HG03060 (cell line): ENCODE measurements around the gene SF3B1.
"Not testable (repeated sequence)": the region's sequence is repeated elsewhere in the genome, so short reads cannot be mapped to it uniquely, and the experiment has no call there.

Source experiments
- ATAC-seq: cut with Tn5 transposase; IDR thresholded peaks from one replicate; pipeline ENCODE4 v1.9.1; 2021; ENCODE audit warnings: low read depth, moderate number of reproducible peaks; ENCODE audit not compliant: unreplicated experiment

Gene SF3B1

DNA sequence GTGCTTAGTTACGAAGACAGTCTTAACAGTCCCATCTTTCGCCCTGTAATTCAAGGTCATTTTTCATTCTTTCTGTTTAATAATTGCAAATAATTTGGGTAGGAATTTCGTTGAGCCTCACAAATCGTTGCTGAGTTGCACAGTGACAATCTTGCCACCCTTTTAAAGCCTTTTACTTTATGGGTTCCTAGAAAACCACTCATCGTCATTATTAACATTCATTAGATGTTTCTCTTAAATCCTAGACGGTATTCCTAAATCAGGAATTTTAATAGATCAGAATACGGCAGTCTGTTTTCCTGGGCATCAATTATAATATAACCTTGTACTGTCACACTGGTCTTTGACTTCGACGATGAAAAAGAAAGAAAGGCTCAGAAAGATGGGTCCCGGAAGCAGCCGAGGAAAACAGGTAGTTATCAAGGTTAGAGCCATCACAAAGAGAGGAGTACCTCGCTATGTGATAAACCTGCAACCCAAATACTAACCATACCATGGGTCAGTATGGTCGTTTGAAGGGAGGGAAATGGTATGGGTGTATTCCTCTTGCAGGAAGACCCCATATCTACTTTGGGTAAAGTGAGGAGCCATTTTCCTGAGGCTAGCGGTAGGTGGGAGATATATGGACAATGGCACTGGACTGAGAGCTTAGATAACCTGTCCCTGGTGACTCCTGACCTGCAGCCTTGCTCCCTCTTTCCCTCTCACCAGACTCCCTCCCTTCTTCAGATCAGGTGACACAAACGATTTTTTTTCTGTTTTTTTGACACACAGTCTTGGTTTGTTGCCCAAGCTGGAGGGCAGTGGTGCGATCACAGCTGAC is 981 bp upstream of the SF3B1 start:
- ATAC-seq: no peak

DNA sequence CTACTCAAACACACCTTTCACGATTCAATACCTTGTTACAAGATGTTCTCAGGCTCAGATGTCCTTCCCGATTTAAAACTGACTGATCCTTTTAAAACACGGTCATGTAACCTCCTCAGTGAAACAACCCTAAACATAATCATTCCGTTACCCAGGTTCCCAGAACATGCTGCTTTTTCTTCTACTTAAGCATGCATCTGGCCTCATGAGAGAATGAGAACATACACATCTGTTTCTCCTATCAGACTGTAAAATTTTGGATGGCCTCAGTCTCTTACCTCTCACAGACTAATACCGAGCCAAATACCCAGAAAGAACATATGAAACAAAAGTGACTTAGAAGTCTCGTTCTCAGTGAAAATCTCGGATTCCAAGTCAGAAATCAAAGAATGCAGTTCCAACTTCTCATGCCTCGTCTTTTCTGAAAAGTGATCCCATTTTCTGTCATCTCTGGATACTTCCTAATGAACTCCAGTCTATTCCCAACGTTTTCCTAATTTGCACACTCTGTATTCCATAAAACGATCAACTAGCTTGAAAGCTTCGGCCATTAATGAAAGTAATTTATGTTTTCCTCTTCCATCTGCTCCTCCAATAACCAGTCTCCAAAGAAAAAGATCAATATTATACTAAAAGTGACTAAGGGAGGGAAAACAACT is 919 bp downstream of the SF3B1 start:
- no peak for ATAC-seq

DNA sequence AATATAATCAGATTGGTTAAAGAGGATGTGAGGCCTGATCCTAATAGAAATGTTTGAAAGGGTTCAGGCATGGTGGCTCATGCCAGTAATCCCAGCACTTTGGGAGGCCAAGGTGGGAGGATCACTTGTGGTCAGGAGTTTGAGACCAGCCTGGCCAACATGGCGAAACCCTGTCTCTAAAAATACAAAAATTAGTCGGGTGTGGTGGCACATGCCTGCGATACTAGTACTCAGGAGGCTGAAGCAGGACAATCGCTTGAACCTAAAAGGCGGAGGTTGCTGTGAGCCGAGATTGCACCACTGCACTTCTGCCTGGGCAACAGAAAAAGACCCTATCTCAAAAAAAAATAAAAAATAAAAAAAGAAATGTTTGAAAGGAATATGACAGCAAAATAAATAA is 2.3 kb downstream of the SF3B1 start:
- not testable (repeated sequence) for ATAC-seq

DNA sequence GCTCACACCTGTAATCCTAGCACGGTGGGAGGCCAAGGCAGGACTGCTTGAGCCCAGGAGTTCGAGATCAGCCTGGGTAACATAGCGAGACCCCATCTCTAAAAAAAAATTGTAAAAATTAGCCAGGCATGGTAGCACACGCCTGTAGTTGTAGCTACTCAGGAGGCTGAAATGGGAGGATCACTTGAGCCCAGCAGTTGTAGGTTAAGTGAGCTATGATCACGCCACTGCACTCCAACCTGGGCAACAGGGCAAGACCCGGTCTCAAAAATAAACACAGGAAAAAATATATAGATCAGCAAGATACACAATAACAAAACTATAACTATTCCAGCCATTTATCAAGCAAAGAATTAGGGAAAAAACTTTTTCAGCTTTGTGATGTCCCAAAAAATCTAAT is 3.0 kb downstream of the SF3B1 start:
- ATAC-seq: no peak

DNA sequence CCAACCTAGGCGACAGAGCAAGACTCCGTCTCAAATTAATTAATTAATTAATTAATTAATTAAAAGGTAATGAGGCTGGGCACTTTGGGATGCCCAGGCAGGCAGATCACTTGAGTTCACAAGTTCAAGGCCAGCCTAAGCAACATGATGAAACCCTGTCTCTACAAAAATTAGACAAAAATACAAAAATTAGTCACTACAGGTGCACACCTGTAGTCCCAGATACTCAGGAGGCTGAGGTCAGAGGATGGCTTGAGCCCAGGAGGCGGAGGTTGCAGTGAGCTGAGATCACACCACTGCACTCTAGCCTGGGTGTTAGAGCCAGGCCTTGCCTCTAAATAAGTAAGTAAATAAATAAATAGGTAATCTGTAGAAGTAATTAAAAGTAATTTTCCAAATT is 6.8 kb downstream of the SF3B1 start:
- no peak for ATAC-seq

DNA sequence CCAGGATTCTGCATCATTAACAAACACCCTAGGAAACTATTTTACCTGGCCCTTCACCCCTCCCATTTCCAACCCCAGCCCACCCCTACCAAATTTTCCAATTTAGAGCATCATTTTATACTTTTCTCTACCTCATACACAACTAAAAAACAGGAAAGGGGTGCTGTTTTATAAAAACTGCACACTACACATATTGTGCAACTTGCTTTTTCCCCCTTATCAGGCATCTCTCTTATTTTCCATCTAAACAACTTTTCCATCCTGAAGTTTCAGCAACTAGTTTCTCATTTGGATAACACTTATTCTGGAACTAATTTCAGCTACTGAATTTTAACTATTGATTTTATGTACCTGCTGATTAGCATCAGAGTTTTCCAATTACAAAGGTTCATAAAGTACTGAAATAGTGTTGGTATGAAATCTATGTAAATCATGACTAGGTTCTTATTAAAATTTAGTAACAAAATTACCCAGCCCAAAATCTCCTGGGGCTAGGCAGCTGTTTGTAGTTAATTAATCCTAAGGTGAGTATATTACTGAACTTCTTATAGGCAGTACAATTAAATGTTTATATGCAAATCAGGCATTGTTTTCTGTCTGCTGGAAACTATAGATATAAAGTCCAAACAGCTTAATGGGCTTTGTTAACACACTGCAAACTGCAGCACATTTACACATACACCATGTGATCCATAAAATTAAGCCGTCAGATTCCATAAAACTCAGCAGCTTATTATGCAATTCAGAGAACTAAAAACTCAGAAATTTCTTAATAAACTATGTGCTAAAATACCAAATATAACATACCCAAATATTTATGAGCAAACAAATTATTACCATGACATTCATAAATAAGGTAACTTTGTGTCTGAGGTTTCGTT is 7.9 kb downstream of the SF3B1 start:
- ATAC-seq: no peak

DNA sequence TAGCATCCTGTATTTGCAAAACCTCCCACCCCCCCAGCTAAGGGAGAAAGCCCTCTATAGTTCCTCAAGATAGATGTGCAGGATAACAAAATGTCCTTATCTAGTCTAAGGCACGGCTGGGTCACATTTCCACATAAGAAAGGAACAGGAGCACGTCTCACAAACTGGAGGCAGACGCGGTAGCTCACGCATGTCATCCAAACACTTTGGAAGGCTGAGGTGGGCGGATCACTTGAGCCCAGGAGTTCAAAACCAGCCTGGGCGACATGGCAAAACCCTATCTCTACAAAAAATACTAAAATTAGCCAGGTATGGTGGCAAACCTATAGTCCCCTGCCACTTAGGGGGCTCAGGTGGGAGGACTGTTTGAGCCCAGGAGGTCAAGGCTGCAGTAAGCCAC is 9.3 kb downstream of the SF3B1 start:
- ATAC-seq: no peak

DNA sequence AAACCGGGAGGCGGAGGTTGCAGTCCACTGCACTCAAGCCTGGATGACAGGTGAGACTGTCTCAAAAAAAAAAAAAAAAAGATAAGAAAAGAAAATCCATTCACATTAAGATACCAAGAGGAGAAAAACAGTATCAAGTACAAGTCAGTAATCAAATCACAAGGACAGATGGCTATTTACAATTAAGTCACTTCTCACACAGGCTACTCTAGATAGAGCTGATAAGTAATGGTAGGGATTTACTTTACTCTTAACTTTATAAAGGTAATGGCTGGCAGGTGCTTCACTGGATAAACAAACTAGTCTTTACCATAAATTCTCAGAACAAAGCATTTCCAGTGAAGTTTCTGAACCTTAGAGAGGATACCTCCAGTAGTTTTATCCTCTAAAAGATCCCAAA is 11.5 kb downstream of the SF3B1 start:
- no peak for ATAC-seq

DNA sequence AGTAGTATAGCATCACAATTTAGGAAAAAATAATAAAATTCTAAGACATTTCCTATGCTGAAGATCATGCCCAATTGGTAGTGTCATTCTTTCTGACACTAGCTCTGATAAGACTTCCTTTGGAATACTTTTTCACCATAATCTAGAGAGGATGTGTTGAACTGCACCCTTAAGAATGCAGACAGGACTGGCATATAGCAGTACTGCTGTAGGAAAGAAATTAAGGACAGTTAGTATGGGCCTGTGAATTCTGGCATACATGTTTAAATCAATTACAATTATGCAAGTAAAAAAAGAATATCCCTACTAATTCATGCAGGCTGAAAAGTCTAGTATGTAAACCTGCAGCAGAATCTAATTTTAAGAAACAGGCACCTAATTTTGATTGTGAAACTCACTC is 15.4 kb downstream of the SF3B1 start:
- ATAC-seq: no peak

DNA sequence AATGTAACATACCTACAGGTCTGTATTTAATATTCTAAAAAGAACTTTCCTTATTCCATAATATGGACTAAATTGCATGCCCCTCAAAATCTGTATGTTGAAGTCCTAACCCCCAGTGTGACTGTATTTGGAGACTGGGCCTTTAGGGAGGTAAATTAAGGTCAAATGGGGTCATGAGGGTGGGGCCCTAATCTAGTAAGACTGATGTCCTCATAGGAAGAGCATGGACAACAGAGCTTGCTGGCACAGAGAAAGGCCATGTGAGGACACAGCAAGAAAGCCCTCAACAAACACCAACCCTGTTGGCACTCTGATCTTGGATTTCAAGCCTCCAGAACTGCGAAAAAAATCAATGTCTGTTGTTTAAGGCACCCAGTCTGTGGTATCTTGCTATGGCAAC is 18.6 kb downstream of the SF3B1 start:
- ATAC-seq: no peak

DNA sequence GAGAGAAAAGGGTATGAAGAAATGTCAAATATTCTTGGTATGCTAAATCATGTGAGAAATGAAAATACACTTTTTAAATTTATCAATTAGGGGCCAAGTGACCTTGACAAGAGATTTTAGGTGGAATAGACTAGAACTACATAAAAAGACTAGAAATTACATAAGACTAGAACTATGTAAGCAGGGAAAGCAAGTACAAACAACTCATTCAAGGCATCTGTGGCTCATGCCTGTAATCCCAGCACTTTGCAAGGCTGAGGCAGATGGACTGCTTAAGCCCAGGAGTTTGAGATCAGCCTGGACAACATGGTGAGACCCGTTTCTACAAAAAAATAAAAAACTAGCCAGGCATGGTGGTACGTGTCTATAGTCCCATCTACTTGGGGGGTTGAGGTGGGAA is 20.3 kb downstream of the SF3B1 start:
- ATAC-seq: no peak

DNA sequence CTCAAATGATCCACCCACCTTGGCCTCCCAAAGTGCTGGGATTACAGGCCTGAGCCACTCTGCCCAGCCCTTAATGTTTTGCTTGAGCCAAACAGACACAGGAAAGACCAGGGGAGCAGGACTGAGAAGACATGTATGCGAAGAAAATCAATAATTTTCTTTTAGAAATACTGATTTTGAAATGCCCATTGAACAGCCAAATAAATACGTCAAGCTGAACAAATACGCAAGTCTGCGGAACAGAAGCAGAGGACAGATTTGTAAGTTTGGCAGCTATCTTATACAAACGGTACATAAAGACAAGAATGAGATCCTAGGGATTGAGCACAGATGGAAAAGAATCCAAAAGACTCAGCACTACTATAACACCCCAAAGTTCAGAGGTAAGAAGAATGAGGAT is 20.8 kb downstream of the SF3B1 start:
- ATAC-seq: no peak

DNA sequence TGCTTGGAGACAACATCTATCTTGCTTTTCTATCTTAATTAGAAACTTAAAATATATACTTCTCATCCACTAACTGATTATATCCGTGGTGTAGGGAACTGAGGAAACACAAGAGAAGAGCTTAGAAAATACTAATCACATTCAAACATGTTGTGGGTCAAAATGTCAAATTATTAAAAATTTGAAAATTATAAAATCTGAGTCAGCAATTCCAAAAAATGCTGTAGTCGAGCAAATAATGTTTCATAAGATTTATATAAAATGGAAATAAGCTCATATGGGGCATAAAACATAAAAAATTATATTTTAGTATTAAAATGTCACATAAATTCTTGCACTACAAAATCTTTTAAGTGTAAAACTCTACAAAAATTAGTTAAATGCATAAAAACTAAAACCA is 29.2 kb downstream of the SF3B1 start:
- ATAC-seq: no peak

DNA sequence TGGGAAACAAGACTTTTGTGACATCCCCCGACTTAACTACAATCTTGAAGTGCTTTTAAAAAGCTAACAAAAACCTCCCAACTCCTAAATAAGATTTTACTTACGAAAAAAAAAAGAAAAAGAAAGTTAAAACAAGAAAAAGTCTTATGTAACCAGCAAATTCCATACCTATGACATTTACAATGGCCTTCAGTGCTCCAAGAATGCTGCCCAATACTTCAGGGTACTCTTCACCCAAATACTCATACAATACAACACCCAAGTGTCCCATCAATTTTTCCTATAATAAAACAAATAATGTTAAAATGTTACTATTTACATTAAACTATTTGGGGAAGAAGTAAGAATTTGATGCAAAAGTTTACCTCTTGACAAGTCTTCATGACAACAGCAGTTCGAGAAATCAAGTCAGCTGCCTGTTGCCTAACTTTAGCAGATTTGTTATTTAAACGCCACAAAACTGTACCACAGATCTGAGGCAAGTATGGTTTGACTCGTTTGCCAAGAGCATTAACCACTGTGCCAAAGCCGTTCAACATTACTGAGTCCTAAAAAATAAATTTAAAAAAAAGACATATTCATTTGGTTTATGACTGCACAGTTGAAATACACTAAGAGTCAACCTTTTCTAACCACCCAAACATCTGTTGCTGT is 34.8 kb downstream of the SF3B1 start:
- ATAC-seq: no peak

DNA sequence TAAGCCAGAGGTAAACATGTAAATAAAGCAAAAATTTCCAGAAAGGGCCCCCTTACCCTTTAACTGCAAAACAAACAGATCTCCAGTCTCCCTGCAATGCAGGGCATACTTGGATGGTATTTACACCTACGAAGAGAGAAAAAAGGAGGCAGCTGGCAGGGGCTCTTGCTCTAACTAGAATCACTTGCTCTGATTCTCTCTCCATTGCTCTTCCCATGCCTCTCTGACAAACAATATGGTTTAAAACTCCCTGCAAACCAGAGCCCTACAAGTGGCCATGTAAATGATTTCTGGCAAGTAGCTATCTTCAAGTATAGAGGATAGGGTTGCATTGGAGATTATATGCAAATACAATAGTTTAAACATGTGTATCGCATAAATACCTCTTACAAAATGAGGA is 35.9 kb downstream of the SF3B1 start:
- ATAC-seq: no peak

DNA sequence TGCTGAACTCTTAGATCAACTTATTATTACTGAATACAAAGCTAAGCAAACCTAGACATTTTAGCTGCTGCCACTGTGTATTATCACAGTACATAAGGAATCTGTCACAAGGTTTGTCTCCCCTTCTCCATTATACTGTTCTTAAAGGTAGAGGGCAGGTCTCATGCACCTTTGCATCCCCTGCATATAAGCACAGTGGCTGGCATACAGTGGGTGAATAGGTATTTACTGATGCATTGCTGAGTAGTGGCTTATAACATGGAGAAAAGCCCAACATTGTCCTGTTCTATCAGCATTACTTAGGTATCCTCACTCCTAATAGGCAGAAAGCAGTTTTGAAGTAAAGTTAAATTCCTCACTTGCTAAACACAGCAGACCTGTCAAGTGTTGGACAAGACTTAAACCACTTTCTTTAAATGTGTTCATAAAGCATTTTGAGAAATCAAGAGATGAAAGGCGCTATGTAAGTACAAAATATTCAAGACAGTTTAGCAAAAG is 43.6 kb downstream of the SF3B1 start:
- no peak for ATAC-seq

DNA sequence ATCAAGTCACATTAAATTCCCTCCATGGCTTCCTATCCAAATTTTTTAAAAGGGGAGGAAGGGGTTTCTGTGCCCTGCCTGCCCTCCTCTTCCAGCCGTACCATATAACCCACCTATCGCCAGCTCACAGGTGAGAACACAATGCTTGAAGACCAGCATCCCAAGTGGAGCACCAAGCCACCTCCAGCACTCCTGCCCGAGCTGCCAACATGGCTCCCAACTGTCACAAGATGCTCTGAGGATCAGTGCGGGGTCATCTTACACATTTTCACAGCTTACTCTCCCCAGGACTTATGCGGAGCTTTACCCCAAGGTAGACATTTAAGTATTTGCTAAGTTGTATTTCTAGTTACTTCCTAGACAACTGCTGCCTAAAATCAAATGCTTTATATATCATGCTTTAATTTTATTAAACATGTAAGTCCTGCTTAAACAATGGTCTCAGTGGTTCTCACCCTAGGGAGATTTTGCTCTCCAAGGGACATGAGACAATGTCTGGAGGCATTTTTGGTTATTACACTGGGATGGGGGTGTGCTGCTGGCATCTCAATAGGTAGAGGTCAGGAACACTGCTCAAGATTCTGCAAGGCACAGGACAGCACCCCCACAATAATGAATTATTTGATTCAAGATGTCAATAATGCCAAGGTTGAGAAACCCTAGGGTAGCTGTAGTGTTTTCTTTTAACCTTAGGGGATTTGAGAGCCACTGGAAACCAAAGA is 45.8 kb downstream of the SF3B1 start:
- no peak for ATAC-seq

DNA sequence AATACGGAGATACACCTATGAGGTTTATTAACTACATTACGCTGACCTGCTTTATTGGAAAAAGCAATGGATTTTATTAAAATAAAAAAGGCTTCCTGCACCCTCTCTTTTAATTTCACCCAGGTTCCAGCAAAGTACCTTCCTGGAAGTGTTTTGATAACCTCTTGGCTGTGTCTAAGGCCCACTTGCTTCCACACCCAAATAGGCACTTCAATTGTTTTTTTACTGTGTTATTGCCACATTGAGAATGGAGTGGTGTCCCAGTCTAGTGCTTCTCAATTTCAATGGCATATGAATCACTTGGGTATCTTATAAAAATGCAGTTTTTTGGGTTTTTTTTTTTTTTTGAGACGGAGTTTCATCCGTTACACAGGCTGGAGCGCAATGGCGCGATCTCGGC is 47.6 kb downstream of the SF3B1 start:
- ATAC-seq: no peak

DNA sequence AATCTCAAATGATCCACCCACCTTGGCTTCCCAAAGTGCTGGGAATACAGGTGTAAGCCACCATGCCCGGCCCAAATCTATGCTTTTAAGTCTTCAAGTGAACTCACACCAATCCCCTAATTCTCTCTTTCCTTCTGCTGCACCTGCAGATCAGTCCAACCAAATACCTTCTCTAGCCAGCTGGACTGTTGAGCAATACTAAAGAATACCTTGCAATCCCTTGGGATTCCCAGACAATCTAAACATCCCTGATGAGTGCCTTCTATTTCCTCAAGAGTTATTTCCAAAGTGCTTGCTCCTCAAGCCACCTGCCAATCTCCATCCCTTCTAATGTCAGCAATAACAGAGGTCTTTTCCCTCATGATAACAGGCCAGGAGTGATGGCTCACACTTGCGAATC is 48.6 kb downstream of the SF3B1 start:
- ATAC-seq: no peak

DNA sequence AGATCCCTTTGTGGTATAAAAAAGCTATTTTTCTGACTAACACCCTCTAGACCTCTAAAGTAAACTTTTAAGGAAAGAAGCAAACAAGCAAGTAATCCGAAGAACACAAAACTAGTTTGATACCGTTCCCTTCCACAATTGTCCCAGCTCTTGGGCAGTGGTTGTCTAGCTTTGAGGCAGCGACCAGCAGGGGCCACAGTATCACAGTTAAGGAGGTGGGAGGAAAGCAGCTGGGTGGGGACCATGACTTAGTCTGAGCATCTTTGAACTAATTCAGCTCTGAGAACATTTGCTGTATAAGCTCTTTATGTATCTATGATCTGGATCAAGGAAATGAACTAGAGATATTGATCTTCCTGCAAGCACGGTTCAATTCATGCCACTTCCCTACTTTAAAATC is 51.0 kb downstream of the SF3B1 start:
- ATAC-seq: no peak
